RWPE1 (cell line): ENCODE measurements around the gene PUS1.

Source experiments
- CTCF ChIA-PET: fragments of 350-600 bp; sonication (Branson Sonifier 250); formaldehyde crosslinking; extraction: SDS; loops from one replicate; lab custom pipeline; 2021; lab: Yijun Ruan, JAX
- POLR2A ChIA-PET: fragments of 400-600 bp; formaldehyde crosslinking; extraction: SDS; loops from one replicate; lab custom pipeline; 2020; ENCODE audit warnings: antibody characterized with exemption; ENCODE audit not compliant: low non-redundant PET; lab: Yijun Ruan, JAX
- DNase-seq: peaks from one replicate; pipeline ENCODE4 v3.0.0; 2012; ENCODE audit warnings: low spot score
- H3K27ac ChIP-seq: fragments of 450-650 bp; 2 replicates; pipeline ENCODE4 v1.5.1; 2017
- TF ChIP-seq, protein P1 (sequence below): fragments of 450-650 bp; conservative IDR thresholded peaks from 2 replicates; pipeline ENCODE4 v1.5.1; 2017; ENCODE audit warnings: low read depth, mild to moderate bottlenecking

The PUS1 gene

DNA sequence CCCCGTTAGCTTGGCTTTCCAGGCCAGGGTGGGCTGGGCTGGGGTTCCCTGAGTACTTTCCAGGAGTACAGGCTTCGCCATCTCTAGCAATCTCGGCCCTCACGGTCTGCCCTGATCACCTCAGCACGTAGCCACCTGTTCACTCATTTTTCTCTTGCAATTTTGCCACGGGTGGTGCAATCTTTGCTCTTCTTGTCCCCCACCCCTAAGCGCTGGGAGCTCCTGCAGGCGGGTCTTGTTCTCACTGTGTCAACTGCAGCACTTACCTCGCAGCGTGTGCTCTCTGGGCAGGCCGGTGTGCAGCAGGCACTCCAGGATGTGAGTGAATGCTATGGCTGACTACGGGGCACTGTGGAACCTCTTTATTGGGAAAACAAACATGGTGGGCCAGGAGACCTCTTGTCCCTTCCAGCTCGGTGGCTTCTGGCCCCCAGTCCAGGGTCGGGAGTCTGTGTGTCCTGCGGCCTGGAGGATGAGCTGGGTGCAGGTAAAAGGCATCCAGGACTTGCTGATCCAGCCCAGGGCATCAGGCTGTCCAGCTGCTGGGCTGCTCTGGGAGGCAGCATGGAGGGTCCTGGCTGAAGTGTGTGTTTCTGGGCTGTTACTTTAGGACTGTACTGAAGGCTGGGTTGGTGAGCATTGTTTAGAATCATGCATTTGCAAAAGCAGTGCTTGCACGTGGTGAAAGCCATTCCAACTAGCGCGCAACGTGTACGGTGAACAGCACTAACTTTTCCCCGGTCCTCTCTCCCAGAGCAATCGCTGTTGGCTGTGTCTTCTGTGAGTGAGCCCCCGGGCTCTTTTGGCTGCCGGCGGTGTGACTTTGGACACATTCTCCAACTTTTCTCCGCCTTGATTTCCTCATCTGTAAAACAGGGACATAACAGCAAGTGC lies 36.1 kb upstream of the PUS1 start:
- CTCF ChIA-PET: interaction anchor here (0.6 kb wide), 1 partner anchor 24 kb away, joined by 4 read pairs; no protein-coding TSS in a partner anchor
- DNase-seq: no peak

DNA sequence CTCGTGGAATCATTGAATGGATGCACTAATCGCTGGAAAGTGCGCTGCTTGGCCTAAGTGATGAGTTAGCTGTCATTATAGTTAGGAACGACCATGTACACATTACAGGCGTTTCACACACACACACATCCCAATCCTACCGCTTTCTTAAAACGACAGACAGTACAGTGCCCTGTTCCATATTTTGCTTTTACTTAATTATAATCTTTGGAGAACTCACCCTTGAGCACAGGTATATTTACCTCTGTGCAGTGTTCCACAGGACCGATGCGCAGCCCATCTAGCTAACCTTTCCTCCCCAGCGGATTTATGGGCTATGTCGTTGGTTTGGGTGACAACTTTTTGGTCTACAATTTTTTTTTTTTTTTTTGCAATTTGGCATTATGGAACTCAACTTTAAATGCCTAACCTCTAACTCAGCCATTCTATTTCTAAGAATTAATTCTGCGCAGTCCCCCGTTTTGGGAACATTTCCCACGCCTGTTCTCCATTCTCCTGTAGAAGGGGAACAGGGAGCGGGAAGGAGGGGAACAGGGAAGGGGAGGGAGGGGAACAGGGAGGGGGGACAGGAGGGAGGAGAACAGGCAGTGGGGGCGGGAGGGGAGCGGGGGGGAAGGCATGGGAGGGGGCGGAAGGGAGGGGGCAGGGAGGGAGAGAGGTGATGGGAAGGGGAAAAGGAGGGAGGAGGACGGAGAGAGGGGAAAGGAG lies 35.3 kb upstream of the PUS1 start:
- ChIA-PET POLR2A (no interaction called here), CTCF (interaction anchor here (0.6 kb wide), 1 partner anchor 25 kb away, joined by 4 read pairs; no protein-coding TSS in a partner anchor)
- H3K27ac ChIP-seq: peak overlapping the region; percentile 96
- DNase-seq: no peak
- TF ChIP-seq, protein P1, sequence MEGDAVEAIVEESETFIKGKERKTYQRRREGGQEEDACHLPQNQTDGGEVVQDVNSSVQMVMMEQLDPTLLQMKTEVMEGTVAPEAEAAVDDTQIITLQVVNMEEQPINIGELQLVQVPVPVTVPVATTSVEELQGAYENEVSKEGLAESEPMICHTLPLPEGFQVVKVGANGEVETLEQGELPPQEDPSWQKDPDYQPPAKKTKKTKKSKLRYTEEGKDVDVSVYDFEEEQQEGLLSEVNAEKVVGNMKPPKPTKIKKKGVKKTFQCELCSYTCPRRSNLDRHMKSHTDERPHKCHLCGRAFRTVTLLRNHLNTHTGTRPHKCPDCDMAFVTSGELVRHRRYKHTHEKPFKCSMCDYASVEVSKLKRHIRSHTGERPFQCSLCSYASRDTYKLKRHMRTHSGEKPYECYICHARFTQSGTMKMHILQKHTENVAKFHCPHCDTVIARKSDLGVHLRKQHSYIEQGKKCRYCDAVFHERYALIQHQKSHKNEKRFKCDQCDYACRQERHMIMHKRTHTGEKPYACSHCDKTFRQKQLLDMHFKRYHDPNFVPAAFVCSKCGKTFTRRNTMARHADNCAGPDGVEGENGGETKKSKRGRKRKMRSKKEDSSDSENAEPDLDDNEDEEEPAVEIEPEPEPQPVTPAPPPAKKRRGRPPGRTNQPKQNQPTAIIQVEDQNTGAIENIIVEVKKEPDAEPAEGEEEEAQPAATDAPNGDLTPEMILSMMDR: no peak

More for the DNA sequence above, 36.1 kb upstream of the PUS1 start:
- POLR2A ChIA-PET: no interaction called here
- TF ChIP-seq, protein P1: no peak
- H3K27ac ChIP-seq: peak overlapping the region; percentile 35; the same call in 1 of the 2 replicates

DNA sequence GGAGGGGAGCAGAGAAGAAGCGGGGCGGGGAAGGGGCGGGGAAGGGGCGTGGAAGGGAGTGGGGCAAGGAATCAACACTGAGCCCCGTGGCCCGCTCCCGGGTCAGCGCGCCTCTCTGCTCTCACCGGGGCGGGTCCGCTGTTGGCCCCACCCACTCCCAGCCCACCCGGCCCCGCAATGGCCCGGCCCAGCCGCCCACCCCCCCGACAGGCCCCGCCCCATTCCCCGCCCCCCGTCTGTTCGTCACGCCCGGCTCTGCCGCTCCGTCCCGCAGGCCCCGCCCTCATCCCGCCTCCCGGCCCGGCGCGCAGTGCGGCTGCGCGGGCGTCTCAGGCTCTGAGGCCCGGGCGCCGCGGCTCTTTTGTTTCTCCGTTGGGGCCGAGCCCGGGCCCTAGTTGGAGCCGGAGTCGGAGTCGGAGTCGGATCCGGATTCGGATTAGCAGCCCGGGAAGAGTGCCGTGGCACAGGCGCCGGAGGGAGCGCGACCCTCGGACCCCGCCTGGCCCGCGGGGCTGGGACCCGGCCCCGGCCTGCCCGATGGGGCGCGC lies 34.7 kb upstream of the PUS1 start, which contains the start of gene ULK1:
Gene ULK1 (plus strand): TSS at position 310 of the 548 bp plus-strand sequence. CDS start 380 bp downstream, outside the sequence.
- ChIA-PET POLR2A (no interaction called here), CTCF (no interaction called here)
- peak within 1 kb of the TSS; percentile 96 for H3K27ac ChIP-seq
- TF ChIP-seq, protein P1: no peak
- DNase-seq: peak; percentile 99

DNA sequence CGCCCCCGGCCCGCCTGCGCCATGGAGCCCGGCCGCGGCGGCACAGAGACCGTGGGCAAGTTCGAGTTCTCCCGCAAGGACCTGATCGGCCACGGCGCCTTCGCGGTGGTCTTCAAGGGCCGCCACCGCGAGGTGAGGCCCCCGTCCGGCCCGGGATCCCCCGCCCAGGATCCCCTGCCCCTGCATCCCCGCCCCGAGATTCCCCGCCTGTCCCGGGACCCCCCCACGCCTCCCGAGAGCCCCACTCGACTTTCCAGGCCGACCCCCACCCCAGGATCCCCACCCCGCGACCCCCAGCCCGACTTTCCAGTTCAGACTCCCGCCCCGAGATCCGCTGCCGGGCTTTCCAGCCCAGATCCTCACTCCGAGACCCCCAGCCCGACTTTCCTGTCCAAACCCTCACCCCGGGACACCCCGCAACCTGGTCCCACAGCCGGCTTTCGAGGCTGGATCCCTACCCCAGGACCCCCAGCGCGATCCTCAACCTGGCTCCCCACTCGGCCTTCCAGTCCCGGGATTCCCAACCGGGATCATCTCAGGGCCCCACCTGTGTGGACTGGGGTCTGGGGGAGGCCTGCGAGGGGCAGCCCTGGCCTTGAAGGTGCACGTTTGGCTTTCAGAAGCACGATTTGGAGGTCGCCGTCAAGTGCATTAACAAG lies 34.0 kb upstream of the PUS1 start:
- TF ChIP-seq, protein P1: no peak
- no peak for DNase-seq
- POLR2A ChIA-PET: no interaction called here

DNA sequence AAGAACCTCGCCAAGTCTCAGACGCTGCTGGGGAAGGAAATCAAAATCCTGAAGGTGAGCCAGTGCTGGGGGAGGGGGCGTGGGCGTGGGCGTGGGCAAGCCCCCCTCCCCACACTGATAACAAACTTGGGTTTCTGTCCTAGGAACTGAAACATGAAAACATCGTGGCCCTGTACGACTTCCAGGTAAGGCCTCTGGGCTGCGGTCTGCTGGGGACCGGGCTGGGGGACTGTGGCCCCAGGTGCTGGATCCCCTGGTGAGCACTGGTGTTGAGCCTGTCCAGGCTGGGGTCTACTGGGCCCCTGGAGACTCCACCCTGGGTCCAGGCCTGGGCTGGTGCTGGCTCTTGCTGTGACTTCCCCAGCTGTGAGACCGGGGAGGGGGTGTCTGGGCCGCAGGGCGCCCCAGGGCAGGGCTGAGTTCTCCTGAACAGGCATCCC lies 33.4 kb upstream of the PUS1 start:
- no peak for DNase-seq
- TF ChIP-seq, protein P1: no peak
- POLR2A ChIA-PET: no interaction called here
- peak overlapping the region; percentile 96 for H3K27ac ChIP-seq
- CTCF ChIA-PET: no interaction called here

More for the DNA sequence above, 34.0 kb upstream of the PUS1 start:
- CTCF ChIA-PET: no interaction called here
- H3K27ac ChIP-seq: peak overlapping the region; percentile 96
